Measurements from ENCODE around the gene DNAAF9.
A peak's percentile ranks its signal among the peaks of the same experiment; 100 is the strongest.
"Not testable (repeated sequence)": the region's sequence is repeated elsewhere in the genome, so short reads cannot be mapped to it uniquely, and the experiment has no call there.

DNAAF9 gene
- 21.5 to 23.9 reads per million in 2 donors for total RNA-seq

- DNase-seq: peak; percentile 26 to 79 (median 52)
Observed at GRCh38 chr20:3407040-3407770, at the start of gene DNAAF9. Gene DNAAF9, minus strand, starts transcription at chr20:3407669. Its CDS starts 112 bp downstream, at chr20:3407557.

- DNase-seq: no peak
Observed at GRCh38 chr20:3456648-3457047, 49.2 kb upstream of the DNAAF9 start.

GRCh38 chr20:3454831-3455230 lies 47.4 kb upstream of the DNAAF9 start:
- DNase-seq: no peak

- no peak for DNase-seq
Observed at GRCh38 chr20:3452690-3453089, 45.2 kb upstream of the DNAAF9 start.

- DNase-seq: no peak
Observed at GRCh38 chr20:3452136-3452535, 44.7 kb upstream of the DNAAF9 start.

GRCh38 chr20:3449319-3449718 lies 41.9 kb upstream of the DNAAF9 start:
- DNase-seq: no peak

- no peak for DNase-seq
Observed at GRCh38 chr20:3447321-3447720, 39.9 kb upstream of the DNAAF9 start.

- no peak for DNase-seq
Observed at GRCh38 chr20:3446779-3447178, 39.3 kb upstream of the DNAAF9 start.

- no peak for DNase-seq
Observed at GRCh38 chr20:3436864-3437574, 29.6 kb upstream of the DNAAF9 start.

GRCh38 chr20:3434232-3434631 lies 26.8 kb upstream of the DNAAF9 start:
- no peak for DNase-seq

- no peak for DNase-seq
Observed at GRCh38 chr20:3433744-3434143, 26.3 kb upstream of the DNAAF9 start.

- DNase-seq: no peak
Observed at GRCh38 chr20:3432844-3433243, 25.4 kb upstream of the DNAAF9 start.

- DNase-seq: no peak
Observed at GRCh38 chr20:3431109-3431508, 23.6 kb upstream of the DNAAF9 start.

- DNase-seq: no peak
Observed at GRCh38 chr20:3430376-3431069, 23.1 kb upstream of the DNAAF9 start.

- DNase-seq: not testable (repeated sequence)
Observed at GRCh38 chr20:3426766-3427165, 19.3 kb upstream of the DNAAF9 start.

- DNase-seq: no peak
Observed at GRCh38 chr20:3423126-3423525, 15.7 kb upstream of the DNAAF9 start.

- no peak for DNase-seq
Observed at GRCh38 chr20:3421985-3422384, 14.5 kb upstream of the DNAAF9 start.

GRCh38 chr20:3420211-3420707 lies 12.8 kb upstream of the DNAAF9 start:
- DNase-seq: peak in 3 of 5 experiments; percentile 12 to 95 (median 23)

GRCh38 chr20:3418161-3418560 lies 10.7 kb upstream of the DNAAF9 start:
- not testable (repeated sequence) for DNase-seq

GRCh38 chr20:3414122-3414521 lies 6.7 kb upstream of the DNAAF9 start:
- no peak for DNase-seq

- DNase-seq: no peak
Observed at GRCh38 chr20:3413393-3413889, 6.0 kb upstream of the DNAAF9 start.

- no peak for DNase-seq
Observed at GRCh38 chr20:3412600-3413392, 5.3 kb upstream of the DNAAF9 start.
